SU-DHL-6 (cell line): ENCODE results near the gene CPEB3.

Experiments
- CTCF ChIP-seq: fragments of 200-600 bp; sonication (generic); IDR thresholded peaks from one replicate; pipeline ENCODE4 v1.5.1; 2017; ENCODE audit warnings: antibody characterized with exemption, mild to moderate bottlenecking, low read length, moderate library complexity; ENCODE audit not compliant: insufficient read depth, poor library complexity, severe bottlenecking
- EZH2phosphoT487 ChIP-seq: fragments of 200-600 bp; sonication (generic), shearing (Covaris generic); conservative IDR thresholded peaks from 2 replicates; pipeline ENCODE4 v1.6.1; 2018; ENCODE audit warnings: mild to moderate bottlenecking, antibody characterized with exemption, low read length, moderate library complexity, mixed read lengths

- TF ChIP-seq CTCF (no peak), EZH2phosphoT487 (no peak)
Observed at GRCh38 chr10:92327445-92328433, 36.9 kb upstream of the CPEB3 start.
